ENCODE results near the gene SNED1.

SNED1 gene

GRCh38 chr2:241038374-241039180 lies 40.2 kb downstream of the SNED1 start:
- Histone ChIP-seq H3K36me3 (ENCODE audit: insufficient read depth, low read length) (no peaks in the 10 kb centered on the region), H3K4me2 (ENCODE audit: low read depth, low read length, poor library complexity, severe bottlenecking) (no peak overlapping the region), H3K9me3 (ENCODE audit: insufficient read depth, low read depth, low read length) (no peaks in the 10 kb centered on the region), H3F3A (ENCODE audit: low read depth) (no peaks in the 10 kb centered on the region), H3K9me2 (replicated peaks; ENCODE audit: low read depth, low read length) (no peaks in the 10 kb centered on the region), H3K4me3 (ENCODE audit: low read length, poor library complexity, severe bottlenecking) (no peak overlapping the region), H3K4me1 (ENCODE audit: insufficient read depth, low read length, poor library complexity, severe bottlenecking) (no peaks in the 10 kb centered on the region), H4K20me1 (ENCODE audit: insufficient read depth, low read length, poor library complexity, severe bottlenecking) (no peaks in the 10 kb centered on the region), H3K27me3 (ENCODE audit: insufficient read depth, low read length, poor library complexity, severe bottlenecking) (no peaks in the 10 kb centered on the region), H3K9ac (ENCODE audit: low read depth, low read length, poor library complexity, severe bottlenecking) (no peak overlapping the region), H3K79me2 (ENCODE audit: insufficient read depth, low read length) (no peaks in the 10 kb centered on the region), H2AFZ (ENCODE audit: low read length) (no peak overlapping the region)
- TF ChIP-seq EZH2phosphoT487 (IDR thresholded peaks at IDR 0.05; ENCODE audit: borderline replicate concordance) (no peak), CTCF (conservative IDR thresholded peaks at IDR 0.05; ENCODE audit: low read length) (no peak)

- no peaks in the 10 kb centered on the region for H3K9me3 ChIP-seq (ENCODE audit: insufficient read depth, low read depth, low read length)
- no peaks in the 10 kb centered on the region for H3K27me3 ChIP-seq (ENCODE audit: insufficient read depth, low read length, poor library complexity, severe bottlenecking)
- H3K79me2 ChIP-seq (ENCODE audit: insufficient read depth, low read length) = no peaks in the 10 kb centered on the region
- no peak overlapping the region for H3K4me2 ChIP-seq (ENCODE audit: low read depth, low read length, poor library complexity, severe bottlenecking)
- no peak overlapping the region for H3K4me3 ChIP-seq (ENCODE audit: low read length, poor library complexity, severe bottlenecking)
- no peaks in the 10 kb centered on the region for H3K36me3 ChIP-seq (ENCODE audit: insufficient read depth, low read length)
- H3F3A ChIP-seq (ENCODE audit: low read depth) = no peaks in the 10 kb centered on the region
- TF ChIP-seq CTCF (conservative IDR thresholded peaks at IDR 0.05; ENCODE audit: low read length) (no peak), EZH2phosphoT487 (IDR thresholded peaks at IDR 0.05; ENCODE audit: borderline replicate concordance) (no peak)
- H2AFZ ChIP-seq (ENCODE audit: low read length) = no peak overlapping the region
- H3K9me2 ChIP-seq (replicated peaks; ENCODE audit: low read depth, low read length) = no peaks in the 10 kb centered on the region
- H3K9ac ChIP-seq (ENCODE audit: low read depth, low read length, poor library complexity, severe bottlenecking) = no peak overlapping the region
- no peaks in the 10 kb centered on the region for H4K20me1 ChIP-seq (ENCODE audit: insufficient read depth, low read length, poor library complexity, severe bottlenecking)
- no peaks in the 10 kb centered on the region for H3K4me1 ChIP-seq (ENCODE audit: insufficient read depth, low read length, poor library complexity, severe bottlenecking)
These were observed 41.0 kb downstream of the SNED1 start for GRCh38 chr2:241039416-241039815.

- H3K79me2 ChIP-seq (ENCODE audit: insufficient read depth, low read length) = no peaks in the 10 kb centered on the region
These were observed 41.8 kb downstream of the SNED1 start for GRCh38 chr2:241040081-241040803.

More at GRCh38 chr2:241040081-241040803, 41.8 kb downstream of the SNED1 start:
- no peak overlapping the region for H3K4me3 ChIP-seq (ENCODE audit: low read length, poor library complexity, severe bottlenecking)
- H3F3A ChIP-seq (ENCODE audit: low read depth) = no peaks in the 10 kb centered on the region
- H2AFZ ChIP-seq (ENCODE audit: low read length) = no peak overlapping the region
- H3K9ac ChIP-seq (ENCODE audit: low read depth, low read length, poor library complexity, severe bottlenecking) = no peak overlapping the region
- H3K27me3 ChIP-seq (ENCODE audit: insufficient read depth, low read length, poor library complexity, severe bottlenecking) = no peaks in the 10 kb centered on the region
- no peaks in the 10 kb centered on the region for H4K20me1 ChIP-seq (ENCODE audit: insufficient read depth, low read length, poor library complexity, severe bottlenecking)
- no peaks in the 10 kb centered on the region for H3K4me1 ChIP-seq (ENCODE audit: insufficient read depth, low read length, poor library complexity, severe bottlenecking)
- TF ChIP-seq EZH2phosphoT487 (IDR thresholded peaks at IDR 0.05; ENCODE audit: borderline replicate concordance) = no peak
- TF ChIP-seq CTCF (conservative IDR thresholded peaks at IDR 0.05; ENCODE audit: low read length) = no peak
- no peaks in the 10 kb centered on the region for H3K36me3 ChIP-seq (ENCODE audit: insufficient read depth, low read length)
- no peak overlapping the region for H3K4me2 ChIP-seq (ENCODE audit: low read depth, low read length, poor library complexity, severe bottlenecking)
- H3K9me2 ChIP-seq (replicated peaks; ENCODE audit: low read depth, low read length) = no peaks in the 10 kb centered on the region
- no peaks in the 10 kb centered on the region for H3K9me3 ChIP-seq (ENCODE audit: insufficient read depth, low read depth, low read length)

All from Loucy (cell line).